ENCODE results near the gene MMAA.

DNA sequence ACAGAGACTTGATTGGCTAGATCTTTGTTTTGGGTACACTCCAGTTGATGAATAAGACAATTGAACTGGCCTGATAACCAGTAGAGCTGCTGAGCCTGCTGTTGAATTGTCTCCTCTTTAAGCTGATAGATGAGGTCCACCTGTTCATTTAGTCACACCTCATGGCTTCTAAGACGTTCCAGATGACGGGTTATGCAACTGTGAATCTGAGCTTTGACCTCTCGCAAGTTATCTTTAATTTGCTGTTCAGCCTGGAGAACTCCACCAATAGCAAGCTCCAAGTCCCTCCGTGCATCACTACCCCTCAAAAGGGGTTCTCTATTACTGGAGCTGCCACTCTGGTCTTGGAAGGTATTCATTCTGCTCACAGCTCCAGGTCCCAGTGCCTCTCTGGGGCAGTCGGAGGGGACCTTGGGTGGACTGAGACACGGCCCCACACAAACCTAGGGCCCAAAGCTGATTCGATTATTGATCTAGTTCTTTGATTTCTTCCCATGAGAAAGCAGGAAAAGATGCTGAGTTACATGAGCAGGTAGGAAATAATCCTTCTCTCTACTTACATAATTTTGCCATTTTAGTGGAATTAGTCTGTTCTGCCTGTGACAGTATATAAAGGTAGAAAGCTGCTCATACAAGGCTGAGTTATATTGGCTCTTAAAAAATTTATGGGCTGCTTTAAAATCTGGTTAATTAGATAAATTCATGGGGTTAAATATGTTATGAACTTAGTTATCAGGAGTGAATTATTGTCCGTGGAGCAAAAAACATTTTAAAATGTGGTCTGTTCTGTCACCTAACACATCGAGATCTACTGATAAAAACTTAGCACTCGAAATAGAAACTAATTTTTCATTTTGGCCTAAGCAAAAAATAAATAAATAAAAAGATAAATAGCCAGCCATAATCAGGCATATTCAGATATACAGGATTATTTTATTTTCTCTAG is 6.8 kb downstream of the MMAA start:
- TF ChIP-seq FOXP2 (optimal IDR thresholded peaks at IDR 0.05; ENCODE audit: borderline replicate concordance, extremely low read depth, extremely low read length, insufficient read depth) (no peak), TAF1 (IDR thresholded peaks at IDR 0.05; ENCODE audit: borderline replicate concordance, insufficient read depth, low read length) (no peak), POLR2AphosphoS5 (IDR thresholded peaks at IDR 0.05; ENCODE audit: low read depth, low read length) (no peak)
- TF ChIP-seq, protein P1, sequence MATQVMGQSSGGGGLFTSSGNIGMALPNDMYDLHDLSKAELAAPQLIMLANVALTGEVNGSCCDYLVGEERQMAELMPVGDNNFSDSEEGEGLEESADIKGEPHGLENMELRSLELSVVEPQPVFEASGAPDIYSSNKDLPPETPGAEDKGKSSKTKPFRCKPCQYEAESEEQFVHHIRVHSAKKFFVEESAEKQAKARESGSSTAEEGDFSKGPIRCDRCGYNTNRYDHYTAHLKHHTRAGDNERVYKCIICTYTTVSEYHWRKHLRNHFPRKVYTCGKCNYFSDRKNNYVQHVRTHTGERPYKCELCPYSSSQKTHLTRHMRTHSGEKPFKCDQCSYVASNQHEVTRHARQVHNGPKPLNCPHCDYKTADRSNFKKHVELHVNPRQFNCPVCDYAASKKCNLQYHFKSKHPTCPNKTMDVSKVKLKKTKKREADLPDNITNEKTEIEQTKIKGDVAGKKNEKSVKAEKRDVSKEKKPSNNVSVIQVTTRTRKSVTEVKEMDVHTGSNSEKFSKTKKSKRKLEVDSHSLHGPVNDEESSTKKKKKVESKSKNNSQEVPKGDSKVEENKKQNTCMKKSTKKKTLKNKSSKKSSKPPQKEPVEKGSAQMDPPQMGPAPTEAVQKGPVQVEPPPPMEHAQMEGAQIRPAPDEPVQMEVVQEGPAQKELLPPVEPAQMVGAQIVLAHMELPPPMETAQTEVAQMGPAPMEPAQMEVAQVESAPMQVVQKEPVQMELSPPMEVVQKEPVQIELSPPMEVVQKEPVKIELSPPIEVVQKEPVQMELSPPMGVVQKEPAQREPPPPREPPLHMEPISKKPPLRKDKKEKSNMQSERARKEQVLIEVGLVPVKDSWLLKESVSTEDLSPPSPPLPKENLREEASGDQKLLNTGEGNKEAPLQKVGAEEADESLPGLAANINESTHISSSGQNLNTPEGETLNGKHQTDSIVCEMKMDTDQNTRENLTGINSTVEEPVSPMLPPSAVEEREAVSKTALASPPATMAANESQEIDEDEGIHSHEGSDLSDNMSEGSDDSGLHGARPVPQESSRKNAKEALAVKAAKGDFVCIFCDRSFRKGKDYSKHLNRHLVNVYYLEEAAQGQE (IDR thresholded peaks at IDR 0.05; ENCODE audit: insufficient read depth in 1 of 2, low read depth in 2 of 2, low read length in 2 of 2): no peak
